HCT116 (cell line): ENCODE results near the gene SMYD3. TPM values are rescaled to one million over a fixed set of nuclear protein-coding genes. Genes with fewer than 3 reads are reported as not detected.

Experiments used
- ATAC-seq: fragments of 200-7000 bp; cut with Tn5 transposase; 2 replicates; pipeline ENCODE4 v1.9.1; 2020; ENCODE audit warnings: mild to moderate bottlenecking, moderate library complexity
- BruUV-seq: library from RNA; stranded (reverse); fragments of 400-500 nt; replicated peaks from 2 replicates; lab custom pipeline; 2021; lab: Mats Ljungman, UMichigan
- CTCF ChIA-PET: fragments of 300-600 bp; sonication (Branson Sonifier 250); formaldehyde crosslinking; loops from one replicate; lab custom pipeline; 2021; ENCODE audit warnings: antibody characterized with exemption; lab: Charles Lee
- POLR2A ChIA-PET: fragments of 300-600, 350-600 bp; sonication (Branson Sonifier 250); formaldehyde crosslinking; loops from one replicate; lab custom pipeline; 2021; ENCODE audit warnings: antibody characterized with exemption; lab: Charles Lee
- RAD21 ChIA-PET, 2 experiments: fragments of 300-600 bp; sonication (Branson Sonifier 250); formaldehyde crosslinking; loops; one replicate each; lab custom pipeline; 2023; ENCODE audit warnings: low total read pairs in 2 of 2; ENCODE audit not compliant: uncharacterized antibody in 2 of 2, unreplicated experiment in 2 of 2, low non-redundant PET in 1 of 2; lab: Charles Lee
- DNase-seq: peaks from one replicate; pipeline ENCODE4 v3.0.0-alpha.2; 2010; ENCODE audit warnings: low read depth, low spot score
- H2AFZ ChIP-seq: fragments of 200-600 bp; shearing (Covaris generic), sonication (generic); 2 replicates; pipeline ENCODE4 v1.6.1; 2017; ENCODE audit warnings: low read depth, mixed run types, mixed read lengths, antibody characterized with exemption, low read length; ENCODE audit not compliant: poor library complexity, severe bottlenecking
- H3K27ac ChIP-seq: 2 replicates; pipeline ENCODE4 v1.5.1; 2012; ENCODE audit warnings: low read depth, low read length
- H3K27me3 ChIP-seq: fragments of 200-600 bp; sonication (generic); 2 replicates; pipeline ENCODE4 v1.6.1; 2016; ENCODE audit warnings: mixed run types, low read length, mixed read lengths; ENCODE audit not compliant: insufficient read depth
- H3K36me3 ChIP-seq, 2 experiments: fragments of 200-500 bp in 1 of 2; fragments of 200-600 bp in 1 of 2; sonication (Bioruptor generic) in 1 of 2; sonication (generic) in 1 of 2; 2 replicates each; pipeline versions ENCODE4 v1.5.1 to v1.6.1; 2014 to 2016; ENCODE audit warnings: low read length in 2 of 2, inconsistent platforms in 1 of 2, mixed read lengths in 1 of 2, mixed run types in 1 of 2; ENCODE audit not compliant: insufficient read depth in 2 of 2, control insufficient read depth in 1 of 2
- H3K4me1 ChIP-seq, 2 experiments: fragments of 200-600 bp in 1 of 2; sonication (generic) in 1 of 2; 2 replicates each; pipeline versions ENCODE4 v1.5.1 to v1.6.1; 2012 to 2017; ENCODE audit warnings: low read length in 2 of 2, inconsistent platforms in 1 of 2, mild to moderate bottlenecking in 1 of 2, mixed read lengths in 1 of 2, mixed run types in 1 of 2, moderate library complexity in 1 of 2; ENCODE audit not compliant: insufficient read depth in 2 of 2, control insufficient read depth in 1 of 2
- H3K4me2 ChIP-seq: fragments of 200-600 bp; sonication (generic); 2 replicates; pipeline ENCODE4 v1.6.1; 2017; ENCODE audit warnings: mixed run types, low read length, mixed read lengths
- H3K4me3 ChIP-seq, 2 experiments: fragments of 200-600 bp in 1 of 2; sonication (generic) in 1 of 2; replicated peaks in 1 of 2; 2 replicates each; pipeline ENCODE4 v1.5.1; 2011 to 2016; ENCODE audit warnings: low read length in 2 of 2, control low read depth in 1 of 2, low read depth in 1 of 2, mild to moderate bottlenecking in 1 of 2, mixed read lengths in 1 of 2, mixed run types in 1 of 2
- H3K79me2 ChIP-seq: fragments of 200-600 bp; sonication (generic); 2 replicates; pipeline ENCODE4 v1.6.1; 2017; ENCODE audit warnings: mild to moderate bottlenecking, mixed run types, low read length, moderate library complexity, mixed read lengths; ENCODE audit not compliant: insufficient read depth
- H3K9ac ChIP-seq: fragments of 200-600 bp; sonication (generic); 2 replicates; pipeline ENCODE4 v1.6.1; 2016; ENCODE audit warnings: low read length, mixed read lengths
- H3K9me2 ChIP-seq: fragments of 200-600 bp; sonication (generic), shearing (Covaris generic); 2 replicates; pipeline ENCODE4 v1.6.1; 2017; ENCODE audit warnings: mixed run types, mild to moderate bottlenecking, moderate library complexity; ENCODE audit not compliant: insufficient read depth
- H3K9me3 ChIP-seq, 2 experiments: fragments of 200-500 bp in 1 of 2; fragments of 200-600 bp in 1 of 2; sonication (Bioruptor generic) in 1 of 2; sonication (generic) in 1 of 2; 2 replicates each; pipeline ENCODE4 v1.6.1; 2014 to 2017; ENCODE audit warnings: low read length in 2 of 2, mixed read lengths in 2 of 2, inconsistent platforms in 1 of 2, low read depth in 1 of 2, mild to moderate bottlenecking in 1 of 2, mixed run types in 1 of 2, moderate library complexity in 1 of 2; ENCODE audit not compliant: control insufficient read depth in 1 of 2, insufficient read depth in 1 of 2
- H4K20me1 ChIP-seq: fragments of 200-600 bp; sonication (generic), shearing (Covaris generic); 2 replicates; pipeline ENCODE4 v1.6.1; 2017; ENCODE audit warnings: mixed run types, mild to moderate bottlenecking, moderate library complexity; ENCODE audit not compliant: insufficient read depth
- CBX3 ChIP-seq: IDR thresholded peaks from 2 replicates; pipeline ENCODE4 v1.6.1; 2012; ENCODE audit warnings: low read depth
- EGR1 ChIP-seq: IDR thresholded peaks from 2 replicates; pipeline ENCODE4 v1.6.1; 2012; ENCODE audit warnings: low read depth
- EZH2 ChIP-seq: fragments of 200-600 bp; sonication (generic); IDR thresholded peaks from 2 replicates; pipeline ENCODE4 v1.6.1; 2017; ENCODE audit warnings: antibody characterized with exemption, mixed run types
- RAD21 ChIP-seq: IDR thresholded peaks from 2 replicates; pipeline ENCODE4 v1.6.1; 2012; ENCODE audit warnings: low read depth, mild to moderate bottlenecking
- SRF ChIP-seq: IDR thresholded peaks from 2 replicates; pipeline ENCODE4 v1.6.1; 2012; ENCODE audit warnings: low read depth
- ZFX ChIP-seq: fragments of 450-650 bp; IDR thresholded peaks from 2 replicates; pipeline ENCODE4 v1.6.1; 2017
- ZNF274 ChIP-seq: fragments of 200-500 bp; sonication (Bioruptor generic); IDR thresholded peaks from 2 replicates; pipeline ENCODE4 v1.6.1; 2014; ENCODE audit warnings: mild to moderate bottlenecking, low read depth, low read length, inconsistent platforms
- intact Hi-C: fragments of 100-400 bp; cut with micrococcal nuclease; formaldehyde crosslinking; loops from 2 replicates; pipeline ENCODE4 v1.10.0; 2022
- total RNA-seq: library from RNA; stranded (reverse); gene quantifications from one replicate; pipeline ENCODE4 v1.2.1, GENCODE V29; 2021; ENCODE audit not compliant: unreplicated experiment
- TF ChIP-seq, protein P1 (sequence below): IDR thresholded peaks from 2 replicates; pipeline ENCODE4 v1.6.1; 2012

Gene SMYD3
- total RNA-seq, 1 experiment from 2014 or later, result 33.6 TPM

DNA sequence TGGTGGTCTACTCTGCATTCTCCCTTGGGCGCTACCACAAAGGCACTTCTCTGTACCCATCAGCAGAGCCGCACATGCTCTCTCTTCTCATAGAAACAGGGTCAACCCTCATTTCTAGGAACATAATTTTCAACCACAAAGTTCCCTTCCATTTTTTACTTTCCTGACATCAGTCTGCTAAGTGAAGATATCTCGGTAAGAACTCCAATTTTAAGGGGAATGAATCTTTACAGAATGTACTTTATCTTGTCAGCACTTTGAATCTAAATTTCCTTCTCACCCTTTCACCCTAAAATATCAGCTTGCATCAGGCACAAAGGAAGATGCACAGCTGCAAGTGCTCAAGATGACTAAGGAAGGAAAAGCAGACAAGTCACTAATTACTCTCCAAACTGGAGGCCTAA lies 545.9 kb downstream of the SMYD3 start:
- no peak overlapping the region for H3K4me2 ChIP-seq
- no peak overlapping the region for H2AFZ ChIP-seq
- no peaks in the 10 kb centered on the region for H3K4me1 ChIP-seq
- DNase-seq (no peak), ATAC-seq (no peak)
- no peak overlapping the region for H3K27ac ChIP-seq
- no peak overlapping the region for H3K4me3 ChIP-seq
- peaks cover 4% of the 10 kb centered on the region; the same call in 1 of the 2 replicates for H3K27me3 ChIP-seq
- H3K9me2 ChIP-seq, result no peaks in the 10 kb centered on the region
- ChIA-PET POLR2A (no interaction called here), CTCF (no interaction called here), RAD21 (no interaction called here)
- H3K9ac ChIP-seq, result no peak overlapping the region
- no peaks in the 10 kb centered on the region for H3K9me3 ChIP-seq
- no peak for TF ChIP-seq RAD21
- no peak for TF ChIP-seq EGR1
- no peak for TF ChIP-seq SRF
- TF ChIP-seq EZH2, result no peak
- TF ChIP-seq ZNF274, result no peak
- TF ChIP-seq, protein P1, sequence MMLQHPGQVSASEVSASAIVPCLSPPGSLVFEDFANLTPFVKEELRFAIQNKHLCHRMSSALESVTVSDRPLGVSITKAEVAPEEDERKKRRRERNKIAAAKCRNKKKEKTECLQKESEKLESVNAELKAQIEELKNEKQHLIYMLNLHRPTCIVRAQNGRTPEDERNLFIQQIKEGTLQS, result no peak
- no peak for TF ChIP-seq ZFX
- no peaks in the 10 kb centered on the region for H4K20me1 ChIP-seq
- BruUV-seq, result no TSS peak
- intact Hi-C loops, result no loop called here
- H3K36me3 ChIP-seq, result no peaks in the 10 kb centered on the region
- H3K79me2 ChIP-seq, result no peaks in the 10 kb centered on the region

DNA sequence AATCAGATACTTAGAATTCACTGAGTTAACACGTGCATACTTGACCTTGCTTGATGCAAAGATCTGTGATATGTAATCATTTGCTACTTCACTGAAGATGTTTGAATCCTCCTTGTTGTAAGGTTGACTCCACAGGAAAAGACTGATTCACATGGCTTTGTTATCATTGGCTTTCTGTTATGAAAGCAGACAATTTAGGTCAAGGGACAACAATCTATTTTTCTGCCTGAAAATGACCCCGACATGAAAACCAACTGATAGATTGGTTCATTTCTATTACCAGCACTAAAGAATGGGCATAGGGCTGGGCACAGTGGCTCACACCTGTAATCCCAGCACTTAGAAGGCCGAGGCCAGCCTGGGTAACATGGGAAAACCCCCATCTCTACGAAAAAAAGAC lies 546.9 kb downstream of the SMYD3 start:
- RAD21 ChIA-PET, result no interaction called here
- Histone ChIP-seq H3K4me2 (no peak overlapping the region), H3K36me3 (no peaks in the 10 kb centered on the region), H3K9me3 (no peaks in the 10 kb centered on the region), H3K27ac (no peak overlapping the region), H3K4me3 (no peak overlapping the region), H3K27me3 (peaks cover 4% of the 10 kb centered on the region; the same call in 1 of the 2 replicates), H4K20me1 (no peaks in the 10 kb centered on the region), H3K79me2 (no peaks in the 10 kb centered on the region), H3K9ac (no peak overlapping the region), H3K9me2 (no peaks in the 10 kb centered on the region), H3K4me1 (no peaks in the 10 kb centered on the region), H2AFZ (no peak overlapping the region)
- intact Hi-C loops, result no loop called here
- no TSS peak for BruUV-seq
- CTCF ChIA-PET, result no interaction called here
- ATAC-seq, result no peak
- no peak for TF ChIP-seq CBX3
- POLR2A ChIA-PET, result no interaction called here
- DNase-seq, result no peak
